H1 (cell line): ENCODE measurements around the gene CKMT1A. TPM values are rescaled to one million over a fixed set of nuclear protein-coding genes. Genes with fewer than 3 reads are reported as not detected.
A peak's percentile ranks its signal among the peaks of the same experiment; 100 is the strongest.
"Not testable (repeated sequence)": the region's sequence is repeated elsewhere in the genome, so short reads cannot be mapped to it uniquely, and the experiment has no call there.

Experiments used
- CTCF ChIA-PET: fragments of 300-600 bp; sonication (Branson Sonifier 250); formaldehyde crosslinking; loops from one replicate; lab custom pipeline; 2021; ENCODE audit not compliant: partially characterized antibody; lab: Charles Lee
- POLR2A ChIA-PET: fragments of 300-600 bp; sonication (Branson Sonifier 250); formaldehyde crosslinking; loops from one replicate; lab custom pipeline; 2021; ENCODE audit warnings: inconsistent platforms; ENCODE audit not compliant: partially characterized antibody; lab: Charles Lee
- DNase-seq, 2 experiments: peaks; one replicate each; pipeline versions ENCODE4 v3.0.0 to v3.0.0-alpha.2; 2010 to 2022; ENCODE audit warnings: low spot score in 2 of 2, low read depth in 1 of 2, mixed read lengths in 1 of 2
- FAIRE-seq: peaks from 2 replicates; lab custom pipeline; 2011; peaks lifted over from hg19 to GRCh38; lab: Jason Lieb, UNC
- H2AFZ ChIP-seq: 2 replicates; pipeline ENCODE4 v1.8.1; 2012; ENCODE audit warnings: low read length, inconsistent platforms
- H2AK5ac ChIP-seq: 2 replicates; pipeline ENCODE4 v1.6.1; 2013; ENCODE audit warnings: low read depth, low read length
- H2BK120ac ChIP-seq: replicated peaks from 2 replicates; pipeline ENCODE3; 2013; ENCODE audit warnings: low read depth, low read length, inconsistent platforms
- H2BK12ac ChIP-seq: 2 replicates; pipeline ENCODE4 v1.6.1; 2013; ENCODE audit warnings: low read depth, low read length
- H2BK15ac ChIP-seq: 2 replicates; pipeline ENCODE4 v1.6.1; 2013; ENCODE audit warnings: low read length
- H2BK20ac ChIP-seq: 2 replicates; pipeline ENCODE4 v1.6.1; 2013; ENCODE audit warnings: low read length
- H2BK5ac ChIP-seq: 2 replicates; pipeline ENCODE4 v1.6.1; 2013; ENCODE audit warnings: low read depth, low read length
- H3K14ac ChIP-seq: 2 replicates; pipeline ENCODE4 v1.6.1; 2013; ENCODE audit warnings: inconsistent platforms; ENCODE audit not compliant: insufficient read length
- H3K18ac ChIP-seq: 2 replicates; pipeline ENCODE4 v1.6.1; 2013; ENCODE audit warnings: low read length; ENCODE audit errors: extremely low read depth
- H3K23ac ChIP-seq: 2 replicates; pipeline ENCODE4 v1.6.1; 2013; ENCODE audit warnings: inconsistent platforms; ENCODE audit not compliant: insufficient read length
- H3K23me2 ChIP-seq: 2 replicates; pipeline ENCODE4 v1.6.1; 2013; ENCODE audit warnings: low read depth, low read length
- H3K27ac ChIP-seq: 2 replicates; pipeline ENCODE4 v1.6.1; 2011; ENCODE audit warnings: low read depth, low read length, inconsistent platforms
- H3K27me3 ChIP-seq, 4 experiments: replicated peaks in 1 of 4; 1 replicate in 1 of 4; 2 replicates in 3 of 4; pipeline versions ENCODE4 v1.6.1 to v1.8.1; 2011 to 2013; ENCODE audit warnings: low read length in 3 of 4, mild to moderate bottlenecking in 3 of 4, inconsistent platforms in 2 of 4, mixed read lengths in 2 of 4, moderate library complexity in 1 of 4; ENCODE audit not compliant: control insufficient read depth in 3 of 4, insufficient read depth in 3 of 4; ENCODE audit errors: extremely low read depth in 1 of 4
- H3K36me3 ChIP-seq, 4 experiments: 2 replicates each; pipeline versions ENCODE4 v1.6.1 to v1.8.1; 2011 to 2013; ENCODE audit warnings: mild to moderate bottlenecking in 4 of 4, low read length in 3 of 4, moderate library complexity in 2 of 4, control low read depth in 1 of 4, inconsistent platforms in 1 of 4; ENCODE audit not compliant: insufficient read depth in 4 of 4, control insufficient read depth in 2 of 4
- H3K4ac ChIP-seq: replicated peaks from 2 replicates; pipeline ENCODE3; 2013; ENCODE audit warnings: low read length, low read depth, mixed read lengths, inconsistent platforms; ENCODE audit not compliant: insufficient read length
- H3K4me1 ChIP-seq, 4 experiments: replicated peaks in 1 of 4; 1 replicate in 1 of 4; 2 replicates in 3 of 4; pipeline versions ENCODE4 v1.6.1 to v1.8.1; 2011 to 2013; ENCODE audit warnings: low read length in 3 of 4, inconsistent platforms in 2 of 4, mixed read lengths in 1 of 4; ENCODE audit not compliant: insufficient read depth in 4 of 4, control insufficient read depth in 3 of 4
- H3K4me2 ChIP-seq, 2 experiments: 2 replicates each; pipeline versions ENCODE4 v1.6.1 to v1.8.1; 2011 to 2013; ENCODE audit warnings: low read depth in 2 of 2, low read length in 2 of 2, control low read depth in 1 of 2, inconsistent platforms in 1 of 2, mild to moderate bottlenecking in 1 of 2; ENCODE audit not compliant: insufficient read depth in 1 of 2
- H3K4me3 ChIP-seq, 4 experiments: fragments of 200-600, 300-600 bp in 1 of 4; sonication (generic), shearing (Covaris generic), sonication (Bioruptor Twin) in 1 of 4; 2 replicates each; pipeline versions ENCODE4 v1.5.1 to v1.8.1; 2011 to 2016; ENCODE audit warnings: low read length in 4 of 4, low read depth in 3 of 4, control low read depth in 2 of 4, inconsistent platforms in 2 of 4, mild to moderate bottlenecking in 2 of 4, mixed read lengths in 1 of 4, moderate library complexity in 1 of 4; ENCODE audit not compliant: insufficient read depth in 2 of 4; ENCODE audit errors: extremely low read depth in 1 of 4
- H3K56ac ChIP-seq: replicated peaks from 2 replicates; pipeline ENCODE3; 2013; ENCODE audit warnings: low read depth, mild to moderate bottlenecking, mixed read lengths, low read length, inconsistent platforms; ENCODE audit not compliant: insufficient read length
- H3K79me1 ChIP-seq: 2 replicates; pipeline ENCODE4 v1.6.1; 2013; ENCODE audit warnings: low read depth, low read length, control low read depth
- H3K79me2 ChIP-seq, 2 experiments: 2 replicates each; pipeline versions ENCODE4 v1.6.1 to v1.8.1; 2012 to 2013; ENCODE audit warnings: low read length in 2 of 2, mild to moderate bottlenecking in 2 of 2, inconsistent platforms in 1 of 2; ENCODE audit not compliant: insufficient read depth in 2 of 2, control insufficient read depth in 1 of 2
- H3K9ac ChIP-seq, 4 experiments: replicated peaks in 1 of 4; 1 replicate in 1 of 4; 2 replicates in 3 of 4; pipeline versions ENCODE4 v1.6.1 to v1.8.1; 2011 to 2013; ENCODE audit warnings: low read depth in 3 of 4, low read length in 3 of 4, control low read depth in 2 of 4, mild to moderate bottlenecking in 2 of 4, moderate library complexity in 2 of 4, inconsistent platforms in 1 of 4; ENCODE audit errors: extremely low read depth in 1 of 4
- H3K9me3 ChIP-seq, 2 experiments: 2 replicates each; pipeline versions ENCODE4 v1.6.1 to v1.8.1; 2012 to 2013; ENCODE audit warnings: mild to moderate bottlenecking in 2 of 2, moderate library complexity in 2 of 2, control low read depth in 1 of 2, inconsistent platforms in 1 of 2, low read depth in 1 of 2, low read length in 1 of 2, mixed read lengths in 1 of 2; ENCODE audit not compliant: insufficient read depth in 2 of 2
- H4K20me1 ChIP-seq, 2 experiments: replicated peaks in 1 of 2; 2 replicates each; pipeline versions ENCODE3 to v1.8.1; 2011 to 2013; ENCODE audit warnings: inconsistent platforms in 2 of 2, low read length in 2 of 2, mild to moderate bottlenecking in 1 of 2; ENCODE audit not compliant: insufficient read depth in 2 of 2, control insufficient read depth in 1 of 2
- H4K5ac ChIP-seq: 2 replicates; pipeline ENCODE4 v1.6.1; 2013; ENCODE audit warnings: low read length, low read depth, mixed read lengths, inconsistent platforms; ENCODE audit not compliant: insufficient read length
- H4K8ac ChIP-seq: 2 replicates; pipeline ENCODE4 v1.8.0; 2013; ENCODE audit warnings: mild to moderate bottlenecking, moderate library complexity, low read length, inconsistent platforms; ENCODE audit not compliant: insufficient read depth; ENCODE audit errors: extremely low read depth
- H4K91ac ChIP-seq: replicated peaks from 2 replicates; pipeline ENCODE3; 2013; ENCODE audit warnings: low read length, mixed read lengths, inconsistent platforms; ENCODE audit not compliant: insufficient read length
- CTCF ChIP-seq, 3 experiments: IDR thresholded peaks; 1 replicate in 2 of 3; 2 replicates in 1 of 3; pipeline versions ENCODE4 v1.5.1 to v1.6.1; 2011; ENCODE audit warnings: low read length in 3 of 3, mild to moderate bottlenecking in 3 of 3, inconsistent platforms in 2 of 3, low read depth in 1 of 3, moderate library complexity in 1 of 3; ENCODE audit not compliant: insufficient read depth in 1 of 3; ENCODE audit errors: control extremely low read depth in 1 of 3
- TAF7 ChIP-seq: optimal IDR thresholded peaks from 2 replicates; pipeline ENCODE3; 2011; ENCODE audit warnings: low read depth, mild to moderate bottlenecking, inconsistent platforms, low read length, moderate library complexity, borderline replicate concordance
- TBP ChIP-seq: IDR thresholded peaks from 2 replicates; pipeline ENCODE4 v1.6.1; 2011; ENCODE audit warnings: low read depth, low read length, improper control_type of control experiment
- WGBS, 2 experiments: shearing (Covaris generic) in 1 of 2; methylation state at CpG; one replicate each; pipeline versions ENCODE4 v1.1.6 to v1.1.7; 2013 to 2015; ENCODE audit warnings: low lambda C conversion rate in 2 of 2, mixed read lengths in 2 of 2, inconsistent platforms in 1 of 2, low coverage in 1 of 2, missing lambda C conversion rate in 1 of 2; ENCODE audit not compliant: insufficient replicate concordance in 2 of 2, insufficient coverage in 1 of 2, insufficient read length in 1 of 2; ENCODE audit errors: extremely low coverage in 1 of 2, missing lambda C conversion rate in 1 of 2; 5-methylcytosine and 5-hydroxymethylcytosine counted together
- polyA plus RNA-seq, 7 experiments: library from polyadenylated mRNA; depleted of rRNA in 3 of 7; stranded (reverse) in 5 of 7; unstranded in 2 of 7; fragments of >200 nt in 5 of 7; fragments of 200-250 nt in 2 of 7; gene quantifications; 1 replicate in 5 of 7; 2 replicates in 1 of 7; 4 replicates in 1 of 7; pipeline versions ENCODE4 v1.2.1 to v1.2.3, GENCODE V29; 2011 to 2013; ENCODE audit warnings: missing spikeins in 2 of 7, mixed read lengths in 2 of 7
- total RNA-seq: library from RNA; stranded (reverse); fragmentation: NEBNext Ultra II Directional; extraction: Animal tissue kit (Norgen Biotek cat#: 25700); gene quantifications from 2 replicates; pipeline ENCODE4 v1.2.1, GENCODE V29; 2021

Gene CKMT1A
- total and polyA plus RNA-seq, 2 of the 8 experiments (the other 6 are each of a cell fraction or from before 2014, with no cell fraction given): 35.0 to 38.9 TPM

GRCh38 chr15:43746245-43746902 is 52.7 kb downstream of the CKMT1A start, which contains the start of gene PDIA3 (continued):
- TF ChIP-seq TAF7 (peak; percentile 84), TBP (peak; percentile 93), CTCF (IDR thresholded peaks at IDR 0.05; ENCODE audit: control extremely low read depth in 1 of 3, insufficient read depth in 1 of 3, low read depth in 1 of 3, low read length in 3 of 3) (peak in 1 of 3 experiments; percentile 3; a peak in 2 of 4 replicates)

GRCh38 chr15:43746903-43747309 is 53.2 kb downstream of the CKMT1A start:
- peak overlapping the region; percentile 77 for H3K56ac ChIP-seq
- H3K4me1 ChIP-seq, H2BK20ac ChIP-seq, H3K14ac ChIP-seq, H2BK12ac ChIP-seq, H3K18ac ChIP-seq, H2AFZ ChIP-seq, H3K36me3 ChIP-seq, H2AK5ac ChIP-seq, H3K23me2 ChIP-seq, H2BK120ac ChIP-seq, H2BK15ac ChIP-seq, H3K79me1 ChIP-seq, H3K9me3 ChIP-seq, H3K4ac ChIP-seq, H4K8ac ChIP-seq, CTCF ChIA-PET, H4K91ac ChIP-seq, H3K27me3 ChIP-seq, DNase-seq, H3K23ac ChIP-seq: not testable (repeated sequence)
- FAIRE-seq: peak; percentile 32
- H3K27ac ChIP-seq: peak overlapping the region; percentile 94
- H3K9ac ChIP-seq: peak overlapping the region; percentile 83 to 95 (median 90)
- peak overlapping the region; percentile 61 to 73 for H3K4me2 ChIP-seq
- H3K79me2 ChIP-seq: peaks cover 7 to 53% of the 10 kb centered on the region in 2 experiments
- peak overlapping the region; percentile 90 for H4K5ac ChIP-seq
- H4K20me1 ChIP-seq: peaks cover 7 to 13% of the 10 kb centered on the region in 2 experiments
- H3K4me3 ChIP-seq: peak overlapping the region; percentile 81 to 92 (median 88)
- WGBS, 2 experiments: 4% methylated on average over 12 of the region's 12 CpGs; no CpG with 5 or more reads in 1 of the 2 experiments
- POLR2A ChIA-PET: interaction anchor here (1.0 to 2.1 kb wide), 6 partner anchors 9 to 254 kb away, joined by 3 to 8 read pairs (median 5); partner anchors contain the start of genes HYPK, SERINC4 and TP53BP1
- peak overlapping the region; percentile 75 for H2BK5ac ChIP-seq
